Measurements from ENCODE around the gene MRTFA. TPM values are rescaled to one million over a fixed set of nuclear protein-coding genes. Genes with fewer than 3 reads are reported as not detected.

The MRTFA gene
- total RNA-seq, 4 donors from 2014 or later = 81.6 to 109 (median 94.5) TPM

DNA sequence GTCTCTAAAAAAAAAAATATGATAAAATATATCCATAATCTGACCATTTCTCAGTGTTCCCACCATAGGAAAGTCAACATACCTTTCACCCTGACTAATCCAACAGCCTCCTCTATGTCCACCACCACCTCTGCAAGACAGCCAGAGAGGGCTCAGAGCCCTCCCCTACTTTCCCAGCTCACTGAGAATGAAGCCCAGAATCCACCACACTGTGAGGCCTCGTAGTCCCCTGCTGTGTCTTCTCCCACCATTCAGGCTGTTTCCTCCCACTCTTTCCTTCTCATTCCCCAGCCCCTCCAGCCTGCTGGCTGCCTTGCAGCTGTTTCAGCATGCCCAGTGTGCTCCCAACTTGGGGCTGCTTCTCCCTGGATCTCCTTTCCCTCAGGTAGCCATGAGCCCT, 239.1 kb downstream of the MRTFA start:
- Histone ChIP-seq H3K27ac (peak overlapping the region; percentile 71), H3K27me3 (no peaks in the 10 kb centered on the region), H3K36me3 (peaks cover 13% of the 10 kb centered on the region), H3K4me3 (no peak overlapping the region), H3K4me1 (peaks cover 17% of the 10 kb centered on the region), H3K9me3 (no peaks in the 10 kb centered on the region)
- no peak for DNase-seq (ENCODE audit: low spot score in 2 of 2)
- TF ChIP-seq POLR2AphosphoS5 (IDR thresholded peaks at IDR 0.05) (no peak), EP300 (IDR thresholded peaks at IDR 0.05) (no peak), POLR2A (IDR thresholded peaks at IDR 0.05) (no peak)
- TF ChIP-seq, protein P1, sequence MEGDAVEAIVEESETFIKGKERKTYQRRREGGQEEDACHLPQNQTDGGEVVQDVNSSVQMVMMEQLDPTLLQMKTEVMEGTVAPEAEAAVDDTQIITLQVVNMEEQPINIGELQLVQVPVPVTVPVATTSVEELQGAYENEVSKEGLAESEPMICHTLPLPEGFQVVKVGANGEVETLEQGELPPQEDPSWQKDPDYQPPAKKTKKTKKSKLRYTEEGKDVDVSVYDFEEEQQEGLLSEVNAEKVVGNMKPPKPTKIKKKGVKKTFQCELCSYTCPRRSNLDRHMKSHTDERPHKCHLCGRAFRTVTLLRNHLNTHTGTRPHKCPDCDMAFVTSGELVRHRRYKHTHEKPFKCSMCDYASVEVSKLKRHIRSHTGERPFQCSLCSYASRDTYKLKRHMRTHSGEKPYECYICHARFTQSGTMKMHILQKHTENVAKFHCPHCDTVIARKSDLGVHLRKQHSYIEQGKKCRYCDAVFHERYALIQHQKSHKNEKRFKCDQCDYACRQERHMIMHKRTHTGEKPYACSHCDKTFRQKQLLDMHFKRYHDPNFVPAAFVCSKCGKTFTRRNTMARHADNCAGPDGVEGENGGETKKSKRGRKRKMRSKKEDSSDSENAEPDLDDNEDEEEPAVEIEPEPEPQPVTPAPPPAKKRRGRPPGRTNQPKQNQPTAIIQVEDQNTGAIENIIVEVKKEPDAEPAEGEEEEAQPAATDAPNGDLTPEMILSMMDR (IDR thresholded peaks at IDR 0.05) = no peak
- WGBS = 50% methylated on average over 1 of the region's 1 CpG

DNA sequence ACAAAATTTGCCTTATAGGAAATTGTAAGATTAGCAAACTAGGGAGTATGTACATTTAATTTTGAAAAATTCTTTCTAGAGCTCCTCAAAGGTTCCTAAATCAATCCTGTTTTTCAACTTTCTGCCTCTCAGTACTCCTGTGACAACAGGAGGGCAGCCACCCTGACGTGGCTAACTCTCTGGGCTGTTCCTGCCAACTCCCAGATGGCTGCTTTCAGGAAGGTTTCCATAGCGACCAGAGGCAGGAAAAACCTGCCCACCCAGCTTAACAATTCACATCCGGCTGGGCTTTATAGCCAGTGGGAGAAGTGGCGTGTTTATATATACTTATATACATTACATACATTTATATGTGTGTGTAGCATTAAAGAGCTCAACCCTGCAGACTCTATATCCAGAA, 239.6 kb downstream of the MRTFA start:
- 25% methylated on average over 4 of the region's 4 CpGs for WGBS
- H3K4me3 ChIP-seq = no peak overlapping the region
- H3K4me1 ChIP-seq = peaks cover 17% of the 10 kb centered on the region

DNA sequence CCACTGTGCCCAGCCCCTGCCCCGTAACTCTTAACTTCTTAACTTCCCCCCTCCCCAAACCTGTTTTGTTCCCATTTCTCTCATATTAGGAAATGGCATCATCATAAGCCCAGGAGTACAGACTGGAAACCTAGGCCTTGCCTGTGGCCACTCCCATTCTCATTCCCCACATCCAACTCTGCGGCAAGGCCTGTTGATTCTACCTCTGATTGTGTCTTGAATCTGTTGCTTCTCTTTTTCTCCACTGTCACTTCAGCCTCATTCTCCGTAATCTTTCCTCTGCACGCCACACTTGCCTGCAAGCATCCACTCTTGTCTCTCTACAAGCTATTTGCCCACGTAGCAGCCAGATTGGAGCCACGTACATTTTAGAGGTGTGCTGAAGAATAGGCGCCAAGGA, 240.9 kb downstream of the MRTFA start:
- Histone ChIP-seq H3K4me3 (no peak overlapping the region), H3K27ac (no peak overlapping the region), H3K4me1 (peaks cover 17% of the 10 kb centered on the region), H3K27me3 (no peaks in the 10 kb centered on the region), H3K36me3 (no peaks in the 10 kb centered on the region), H3K9me3 (no peaks in the 10 kb centered on the region)
- TF ChIP-seq POLR2AphosphoS5 (IDR thresholded peaks at IDR 0.05) (no peak), EP300 (IDR thresholded peaks at IDR 0.05) (no peak), POLR2A (IDR thresholded peaks at IDR 0.05) (no peak)
- TF ChIP-seq, protein P1 (IDR thresholded peaks at IDR 0.05) = no peak
- DNase-seq (ENCODE audit: low spot score in 2 of 2) = no peak
- 96% methylated on average over 7 of the region's 7 CpGs for WGBS

More for the DNA sequence above, 239.6 kb downstream of the MRTFA start:
- Histone ChIP-seq H3K27ac (peak overlapping the region; percentile 71), H3K9me3 (no peaks in the 10 kb centered on the region), H3K27me3 (no peaks in the 10 kb centered on the region), H3K36me3 (peaks cover 8% of the 10 kb centered on the region)
- DNase-seq (ENCODE audit: low spot score in 2 of 2) = no peak
- TF ChIP-seq, protein P1 (IDR thresholded peaks at IDR 0.05) = no peak
- TF ChIP-seq POLR2A (IDR thresholded peaks at IDR 0.05) = no peak
- TF ChIP-seq POLR2AphosphoS5 (IDR thresholded peaks at IDR 0.05) = no peak
- TF ChIP-seq EP300 (IDR thresholded peaks at IDR 0.05) = no peak

DNA sequence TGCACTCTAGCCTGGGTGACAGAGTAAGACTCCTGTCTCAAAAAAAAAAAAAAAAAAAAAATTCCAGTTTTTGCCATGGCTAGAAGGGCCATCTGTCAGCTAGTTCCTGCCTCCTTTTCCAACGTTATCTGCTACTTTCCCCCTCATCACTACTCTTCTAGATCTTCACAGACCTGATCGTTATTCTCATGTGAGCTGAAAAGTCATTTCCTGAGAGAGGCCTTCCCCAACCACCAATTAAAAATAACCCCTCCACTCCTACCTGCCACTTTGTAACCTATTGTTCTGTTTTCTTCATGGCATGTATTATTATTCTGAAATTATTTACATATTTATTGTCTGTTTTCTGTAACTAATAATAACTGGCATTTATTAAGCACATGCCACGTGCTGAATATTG, 241.9 kb downstream of the MRTFA start:
- Histone ChIP-seq H3K9me3 (no peaks in the 10 kb centered on the region), H3K4me1 (peaks cover 17% of the 10 kb centered on the region), H3K27ac (no peak overlapping the region), H3K4me3 (no peak overlapping the region), H3K27me3 (no peaks in the 10 kb centered on the region), H3K36me3 (no peaks in the 10 kb centered on the region)
- TF ChIP-seq POLR2AphosphoS5 (IDR thresholded peaks at IDR 0.05) (no peak), POLR2A (IDR thresholded peaks at IDR 0.05) (no peak), EP300 (IDR thresholded peaks at IDR 0.05) (no peak)
- TF ChIP-seq, protein P1 (IDR thresholded peaks at IDR 0.05) = no peak
- DNase-seq (ENCODE audit: low spot score in 2 of 2) = no peak
- WGBS = 70% methylated on average over 3 of the region's 3 CpGs

DNA sequence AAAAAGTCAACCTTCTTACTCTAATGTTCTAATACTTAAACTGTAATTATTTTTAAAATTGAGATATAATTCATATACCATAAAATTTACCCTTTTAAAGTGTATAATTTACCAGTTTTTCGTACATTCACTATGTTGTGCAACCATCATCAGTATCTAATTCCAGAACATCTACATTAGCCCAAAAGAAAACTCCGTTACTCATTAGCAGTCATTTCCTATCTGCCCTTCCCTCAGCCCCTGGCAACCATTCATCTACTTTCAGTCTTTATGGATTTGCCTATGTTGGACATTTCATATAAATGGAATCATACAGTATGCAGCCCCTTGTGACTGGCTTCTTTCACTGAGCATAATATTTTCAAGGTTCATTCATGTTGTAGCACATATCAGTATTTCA, 243.9 kb downstream of the MRTFA start:
- H3K27me3 ChIP-seq = no peaks in the 10 kb centered on the region
- no peaks in the 10 kb centered on the region for H3K36me3 ChIP-seq
- H3K9me3 ChIP-seq = no peaks in the 10 kb centered on the region
- H3K4me1 ChIP-seq = peaks cover 16% of the 10 kb centered on the region
- no peak overlapping the region for H3K27ac ChIP-seq
- TF ChIP-seq POLR2A (IDR thresholded peaks at IDR 0.05) (no peak), EP300 (IDR thresholded peaks at IDR 0.05) (no peak), POLR2AphosphoS5 (IDR thresholded peaks at IDR 0.05) (no peak)
- TF ChIP-seq, protein P1 (IDR thresholded peaks at IDR 0.05) = no peak
- DNase-seq (ENCODE audit: low spot score in 2 of 2) = no peak
- WGBS = 85% methylated on average over 2 of the region's 2 CpGs
- H3K4me3 ChIP-seq = no peak overlapping the region
